ENCODE data around the gene INSYN2A. TPM values are rescaled to one million over a fixed set of nuclear protein-coding genes. Genes with fewer than 3 reads are reported as not detected.

INSYN2A gene
- total RNA-seq, 1 donor from 2014 or later, result 4.6 TPM

DNA sequence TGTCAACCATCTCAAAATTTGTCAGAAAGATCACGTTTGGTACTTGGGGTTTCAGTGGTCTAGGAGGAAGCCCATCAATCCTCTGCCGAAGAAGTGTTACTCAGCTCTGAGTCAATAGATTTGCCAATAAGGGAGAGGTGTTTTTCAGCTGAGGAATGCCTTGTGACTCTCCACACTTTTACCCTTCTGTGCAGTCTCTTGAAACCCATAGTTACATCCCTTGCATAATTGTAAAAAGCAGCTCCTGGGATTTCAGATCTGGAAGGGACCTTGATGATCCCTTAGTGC is 47.5 kb downstream of the INSYN2A start:
- no peak for DNase-seq (ENCODE audit: extremely low spot score, unreplicated experiment)
- H3K36me3 Mint-ChIP-seq (ENCODE audit: unreplicated experiment), result peaks cover 10% of the 10 kb centered on the region
- no peaks in the 10 kb centered on the region for H3K9me3 Mint-ChIP-seq (ENCODE audit: unreplicated experiment)
- peak overlapping the region; percentile 91 for H3K27ac Mint-ChIP-seq (ENCODE audit: unreplicated experiment)
- H3K4me3 Mint-ChIP-seq (ENCODE audit: unreplicated experiment), result no peak overlapping the region
- peaks cover 30% of the 10 kb centered on the region for H3K4me1 Mint-ChIP-seq (ENCODE audit: unreplicated experiment)
- no peaks in the 10 kb centered on the region for H3K27me3 Mint-ChIP-seq (ENCODE audit: unreplicated experiment)
- no peak for TF ChIP-seq CTCF (IDR thresholded peaks at IDR 0.05)

DNA sequence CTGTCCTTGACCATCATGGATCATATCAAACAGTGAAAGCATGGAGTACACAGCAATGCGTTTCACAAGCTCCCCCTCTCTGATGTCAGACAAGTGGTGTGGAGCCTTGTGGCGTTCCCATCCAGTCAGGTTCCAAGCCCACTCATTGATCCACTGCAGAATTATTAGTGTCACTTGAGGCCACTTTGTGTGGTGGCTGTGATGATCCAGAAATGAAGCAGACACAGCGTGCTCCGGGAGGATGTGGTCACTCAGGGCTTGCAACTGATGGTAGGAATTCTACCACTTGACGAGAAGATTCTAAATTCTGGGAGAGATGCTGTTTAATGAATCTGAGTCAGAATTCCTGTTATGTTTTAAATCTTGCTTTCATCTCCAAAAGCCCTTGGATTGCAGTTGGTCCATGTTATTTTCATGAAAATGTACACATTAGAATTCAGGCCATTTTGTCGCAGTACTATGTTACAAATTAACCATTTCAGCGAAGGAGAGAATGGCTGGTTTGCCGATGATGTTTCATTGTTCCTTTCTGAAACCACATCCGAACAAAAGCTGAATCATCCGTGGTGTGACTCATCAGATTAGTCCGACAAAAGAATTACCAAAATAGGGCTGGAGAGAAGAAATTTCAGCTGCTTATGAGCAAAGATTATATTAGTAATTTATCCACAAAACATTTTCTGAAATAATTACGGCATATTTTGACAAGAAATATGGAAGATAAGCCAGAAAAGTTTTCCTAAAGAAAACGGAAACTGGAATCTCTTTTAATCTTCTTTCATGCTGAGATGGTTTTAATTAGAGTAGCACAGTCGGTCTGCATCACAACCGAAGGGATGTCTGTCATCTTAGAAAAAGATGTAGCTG is 48.1 kb downstream of the INSYN2A start:
- DNase-seq (ENCODE audit: extremely low spot score, unreplicated experiment), result no peak
- Mint-ChIP-seq H3K27ac (ENCODE audit: unreplicated experiment) (peak overlapping the region; percentile 91), H3K27me3 (ENCODE audit: unreplicated experiment) (no peaks in the 10 kb centered on the region), H3K4me3 (ENCODE audit: unreplicated experiment) (peak overlapping the region; percentile 54), H3K4me1 (ENCODE audit: unreplicated experiment) (peaks cover 30% of the 10 kb centered on the region), H3K9me3 (ENCODE audit: unreplicated experiment) (no peaks in the 10 kb centered on the region), H3K36me3 (ENCODE audit: unreplicated experiment) (peaks cover 11% of the 10 kb centered on the region)
- TF ChIP-seq CTCF (IDR thresholded peaks at IDR 0.05), result no peak

GRCh38 chr10:127146661-127147060 is 49.7 kb downstream of the INSYN2A start:
- peaks cover 8% of the 10 kb centered on the region for H3K36me3 Mint-ChIP-seq (ENCODE audit: unreplicated experiment)
- no peaks in the 10 kb centered on the region for H3K9me3 Mint-ChIP-seq (ENCODE audit: unreplicated experiment)
- H3K4me3 Mint-ChIP-seq (ENCODE audit: unreplicated experiment), result no peak overlapping the region
- H3K27ac Mint-ChIP-seq (ENCODE audit: unreplicated experiment), result no peak overlapping the region
- H3K4me1 Mint-ChIP-seq (ENCODE audit: unreplicated experiment), result peaks cover 30% of the 10 kb centered on the region
- H3K27me3 Mint-ChIP-seq (ENCODE audit: unreplicated experiment), result no peaks in the 10 kb centered on the region
- no peak for TF ChIP-seq CTCF (IDR thresholded peaks at IDR 0.05)
- no peak for DNase-seq (ENCODE audit: extremely low spot score, unreplicated experiment)

All from osteocyte (in vitro differentiated cells).